ENCODE data around the gene TSPAN3.

- TF ChIP-seq NFYB (IDR thresholded peaks at IDR 0.05; ENCODE audit: insufficient read depth, low read depth, low read length) (no peak), CREB1 (IDR thresholded peaks at IDR 0.05; ENCODE audit: low read depth) (no peak), EZH2 (IDR thresholded peaks at IDR 0.05; ENCODE audit: borderline replicate concordance, control insufficient read depth, low read depth, low read length) (no peak), FOS (IDR thresholded peaks at IDR 0.05; ENCODE audit: borderline replicate concordance, extremely low read depth, insufficient read length) (no peak), CTCF (IDR thresholded peaks at IDR 0.05 in 2 of 3, conservative IDR thresholded peaks at IDR 0.05 in 1 of 3; ENCODE audit: control insufficient read depth in 2 of 3, extremely low read depth in 1 of 3, insufficient read depth in 1 of 3, low read depth in 3 of 3, low read length in 3 of 3) (no peak), POLR2A (IDR thresholded peaks at IDR 0.05; ENCODE audit: low read depth, low read length) (no peak)
These were observed 24.1 kb downstream of the TSPAN3 start for GRCh38 chr15:77046704-77047412.
